HepG2 (cell line): ENCODE data around the gene CTNNA2. TPM values are rescaled to one million over a fixed set of nuclear protein-coding genes. Genes with fewer than 3 reads are reported as not detected.

Source experiments
- BCL6 ChIP-seq: IDR thresholded peaks from 2 replicates; pipeline ENCODE4 v1.6.1; 2016; ENCODE audit warnings: missing genetic modification reagents, missing compliant biosample characterization
- CENPT ChIP-seq: sonication (generic); formaldehyde crosslinking; IDR thresholded peaks from 2 replicates; pipeline ENCODE4 v1.8.0; 2022; ENCODE audit warnings: low read depth, mild to moderate bottlenecking, moderate library complexity, missing genetic modification reagents
- ETV6 ChIP-seq: sonication (generic); formaldehyde crosslinking; conservative IDR thresholded peaks from 2 replicates; pipeline ENCODE4 v1.4.0; 2020; ENCODE audit warnings: missing genetic modification reagents
- GABPA ChIP-seq, 2 experiments: IDR thresholded peaks; 2 replicates each; pipeline ENCODE4 v1.6.1; 2011 to 2016; ENCODE audit warnings: low read depth in 2 of 2, low read length in 1 of 2, missing biosample characterization in 1 of 2, missing genetic modification characterization in 1 of 2
- NCOA1 ChIP-seq: sonication (generic); formaldehyde crosslinking; IDR thresholded peaks from 2 replicates; pipeline ENCODE4 v1.9.0; 2021; ENCODE audit warnings: missing genetic modification reagents
- PRDM4 ChIP-seq: sonication (generic); formaldehyde crosslinking; IDR thresholded peaks from 2 replicates; pipeline ENCODE4 v1.9.0; 2021; ENCODE audit warnings: missing genetic modification reagents, borderline replicate concordance
- RAD21 ChIP-seq: fragments of 450-650 bp; formaldehyde crosslinking; IDR thresholded peaks from 2 replicates; pipeline ENCODE4 v1.5.0; 2020; ENCODE audit warnings: mild to moderate bottlenecking
- RARA ChIP-seq: IDR thresholded peaks from 2 replicates; pipeline ENCODE4 v1.6.1; 2016; ENCODE audit warnings: missing genetic modification reagents, missing compliant biosample characterization
- RFX1 ChIP-seq: fragments of 450-650 bp; IDR thresholded peaks from 2 replicates; pipeline ENCODE4 v1.6.1; 2017
- SAFB2 ChIP-seq: sonication (generic); formaldehyde crosslinking; IDR thresholded peaks from 2 replicates; pipeline ENCODE4 v1.5.1; 2020; ENCODE audit warnings: missing genetic modification reagents, low read depth, mild to moderate bottlenecking, borderline replicate concordance
- SMYD3 ChIP-seq: sonication (generic); formaldehyde crosslinking; IDR thresholded peaks from 2 replicates; pipeline ENCODE4 v1.8.1; 2023; ENCODE audit warnings: mild to moderate bottlenecking, missing genetic modification reagents
- SOX6 ChIP-seq, 2 experiments: fragments of 450-650 bp in 1 of 2; sonication (generic) in 1 of 2; formaldehyde crosslinking in 1 of 2; IDR thresholded peaks; 2 replicates each; pipeline versions ENCODE4 v1.4.0 to v1.6.1; 2017 to 2020; ENCODE audit warnings: antibody characterized with exemption in 1 of 2, mild to moderate bottlenecking in 1 of 2, missing genetic modification reagents in 1 of 2
- TEAD3 ChIP-seq: optimal IDR thresholded peaks from 2 replicates; pipeline ENCODE3; 2016; ENCODE audit warnings: borderline replicate concordance
- TOPORS ChIP-seq: sonication (generic); formaldehyde crosslinking; IDR thresholded peaks from 2 replicates; pipeline ENCODE4 v1.8.0; 2023; ENCODE audit warnings: mild to moderate bottlenecking, missing genetic modification reagents
- WIZ ChIP-seq: sonication (generic); formaldehyde crosslinking; IDR thresholded peaks from 2 replicates; pipeline ENCODE4 v1.5.1; 2020; ENCODE audit warnings: mild to moderate bottlenecking, missing genetic modification reagents
- ZBTB7B ChIP-seq: sonication (generic); formaldehyde crosslinking; IDR thresholded peaks from 2 replicates; pipeline ENCODE4 v1.4.0; 2020; ENCODE audit warnings: missing genetic modification reagents
- ZNF383 ChIP-seq: sonication (generic); formaldehyde crosslinking; IDR thresholded peaks from 2 replicates; pipeline ENCODE4 v1.4.0; 2020; ENCODE audit warnings: missing genetic modification reagents, mild to moderate bottlenecking, borderline replicate concordance
- ZNF567 ChIP-seq: sonication (generic); formaldehyde crosslinking; IDR thresholded peaks from 2 replicates; pipeline ENCODE4 v1.8.1; 2023; ENCODE audit warnings: mild to moderate bottlenecking, missing genetic modification reagents, borderline replicate concordance
- ZNF644 ChIP-seq: IDR thresholded peaks from 2 replicates; pipeline ENCODE4 v1.6.1; 2016; ENCODE audit warnings: low read depth
- ZNF737 ChIP-seq: sonication (generic); formaldehyde crosslinking; IDR thresholded peaks from 2 replicates; pipeline ENCODE4 v1.5.0; 2020; ENCODE audit warnings: missing genetic modification reagents, mild to moderate bottlenecking, borderline replicate concordance
- ZNF740 ChIP-seq: sonication (generic); formaldehyde crosslinking; IDR thresholded peaks from 2 replicates; pipeline ENCODE4 v1.4.0; 2020; ENCODE audit warnings: missing genetic modification reagents
- ZSCAN5A ChIP-seq: sonication (generic); formaldehyde crosslinking; IDR thresholded peaks from 2 replicates; pipeline ENCODE4 v1.8.0; 2022; ENCODE audit warnings: mild to moderate bottlenecking, missing genetic modification reagents, borderline replicate concordance
- polyA plus RNA-seq, 8 experiments: library from polyadenylated mRNA; depleted of rRNA in 3 of 8; stranded (reverse) in 7 of 8; unstranded in 1 of 8; fragments of >200 nt; fragmentation: Illumina TruSeq in 4 of 8; extraction: Trizol in 4 of 8; gene quantifications; 2 replicates each; pipeline versions ENCODE4 v1.2.1 to v1.2.3, GENCODE V29; 2011 to 2016; ENCODE audit warnings: low read depth in 4 of 8, missing spikeins in 1 of 8, mixed read lengths in 1 of 8; ENCODE audit not compliant: insufficient read depth in 1 of 8
- total RNA-seq, 5 experiments: library from RNA; depleted of rRNA; stranded (reverse); fragments of >200 nt; fragmentation: Illumina TruSeq; extraction: Trizol; gene quantifications; 2 replicates each; pipeline ENCODE4 v1.2.3, GENCODE V29; 2016; ENCODE audit warnings: low read depth in 1 of 5
- TF ChIP-seq, protein P1 (sequence below): conservative IDR thresholded peaks from 2 replicates; pipeline ENCODE4 v1.6.1; 2018; ENCODE audit warnings: missing genetic modification reagents
- TF ChIP-seq, protein P2 (sequence below): sonication (generic); formaldehyde crosslinking; IDR thresholded peaks from 2 replicates; pipeline ENCODE4 v1.4.0; 2020; ENCODE audit warnings: low read depth, mild to moderate bottlenecking, missing genetic modification reagents

The CTNNA2 gene
- total and polyA plus RNA-seq, 2 of the 13 experiments (the other 11 are each of a cell fraction or from before 2014, with no cell fraction given) = not detected

DNA sequence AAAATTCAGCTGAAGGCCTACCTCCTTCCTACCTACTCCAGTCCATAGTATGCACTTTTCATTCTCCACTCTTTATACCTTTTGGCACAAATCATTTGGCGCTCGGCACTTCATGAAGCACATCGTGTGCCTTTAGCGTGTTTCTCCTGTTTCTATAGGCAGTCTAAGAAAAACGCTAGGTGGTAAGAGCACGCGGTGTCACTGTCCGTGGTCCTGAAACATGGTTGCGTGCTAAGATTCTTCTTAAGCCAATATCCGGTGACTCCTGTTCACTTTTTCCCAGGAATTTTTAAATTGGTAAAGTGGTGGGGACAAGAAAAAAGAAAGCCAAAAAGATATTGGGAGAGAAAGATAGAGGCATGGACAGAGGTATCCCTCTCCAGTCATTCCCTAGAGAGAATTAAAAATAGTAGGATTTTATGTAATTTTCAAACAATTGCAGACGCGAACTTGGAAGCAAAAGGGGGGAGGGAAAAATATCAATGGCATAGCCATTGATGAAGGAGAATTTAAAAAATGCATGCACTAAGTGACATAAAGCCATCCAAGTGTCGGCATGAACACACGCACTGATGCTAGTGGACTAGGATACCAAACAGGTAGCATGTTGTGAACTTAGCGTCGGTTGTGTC lies 1.4 kb upstream of the CTNNA2 start (continued):
- TF ChIP-seq SOX6 (IDR thresholded peaks at IDR 0.05) (no peak), SOX6 (CRISPR knock-in tag; IDR thresholded peaks at IDR 0.05) (no peak), TOPORS (no peak), ZNF383 (CRISPR knock-in tag) (no peak), NCOA1 (CRISPR knock-in tag) (0 out of 2 replicates have a peak, but pooled peaks have one; percentile 38), SAFB2 (CRISPR knock-in tag) (no peak), ZNF644 (CRISPR knock-in tag) (peak; percentile 69; the same call in 1 of the 2 replicates), RAD21 (CRISPR knock-in tag) (no peak), RFX1 (no peak), TEAD3 (CRISPR knock-in tag) (peak; percentile 52), WIZ (CRISPR knock-in tag) (peak; percentile 98), ZSCAN5A (CRISPR knock-in tag) (0 out of 2 replicates have a peak, but pooled peaks have one; percentile 56), RARA (CRISPR knock-in tag) (peak; percentile 77), PRDM4 (CRISPR knock-in tag) (0 out of 2 replicates have a peak, but pooled peaks have one; percentile 78), ZNF737 (peak; percentile 36; the same call in 1 of the 2 replicates), CENPT (CRISPR knock-in tag) (no peak), GABPA (IDR thresholded peaks at IDR 0.05; ENCODE audit: low read depth, low read length) (no peak), GABPA (CRISPR knock-in tag; IDR thresholded peaks at IDR 0.05; ENCODE audit: low read depth) (peak; percentile 60), ZNF740 (no peak), ZBTB7B (CRISPR knock-in tag) (no peak), ETV6 (CRISPR knock-in tag) (0 out of 2 replicates have a peak, but pooled peaks have one; percentile 80), ZNF567 (CRISPR knock-in tag) (no peak), BCL6 (peak; percentile 64), SMYD3 (CRISPR knock-in tag) (peak; percentile 72; the same call in 1 of the 2 replicates)
- TF ChIP-seq, protein P1, sequence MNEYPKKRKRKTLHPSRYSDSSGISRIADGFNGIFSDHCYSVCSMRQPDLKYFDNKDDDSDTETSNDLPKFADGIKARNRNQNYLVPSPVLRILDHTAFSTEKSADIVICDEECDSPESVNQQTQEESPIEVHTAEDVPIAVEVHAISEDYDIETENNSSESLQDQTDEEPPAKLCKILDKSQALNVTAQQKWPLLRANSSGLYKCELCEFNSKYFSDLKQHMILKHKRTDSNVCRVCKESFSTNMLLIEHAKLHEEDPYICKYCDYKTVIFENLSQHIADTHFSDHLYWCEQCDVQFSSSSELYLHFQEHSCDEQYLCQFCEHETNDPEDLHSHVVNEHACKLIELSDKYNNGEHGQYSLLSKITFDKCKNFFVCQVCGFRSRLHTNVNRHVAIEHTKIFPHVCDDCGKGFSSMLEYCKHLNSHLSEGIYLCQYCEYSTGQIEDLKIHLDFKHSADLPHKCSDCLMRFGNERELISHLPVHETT = 0 out of 2 replicates have a peak, but pooled peaks have one; percentile 46
- TF ChIP-seq, protein P2, sequence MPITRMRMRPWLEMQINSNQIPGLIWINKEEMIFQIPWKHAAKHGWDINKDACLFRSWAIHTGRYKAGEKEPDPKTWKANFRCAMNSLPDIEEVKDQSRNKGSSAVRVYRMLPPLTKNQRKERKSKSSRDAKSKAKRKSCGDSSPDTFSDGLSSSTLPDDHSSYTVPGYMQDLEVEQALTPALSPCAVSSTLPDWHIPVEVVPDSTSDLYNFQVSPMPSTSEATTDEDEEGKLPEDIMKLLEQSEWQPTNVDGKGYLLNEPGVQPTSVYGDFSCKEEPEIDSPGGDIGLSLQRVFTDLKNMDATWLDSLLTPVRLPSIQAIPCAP (CRISPR knock-in tag) = 0 out of 2 replicates have a peak, but pooled peaks have one; percentile 47
